SK-N-SH (cell line): Measurements from ENCODE around the gene BTBD3. TPM values are rescaled to one million over a fixed set of nuclear protein-coding genes. Genes with fewer than 3 reads are reported as not detected.
A peak's percentile ranks its signal among the peaks of the same experiment; 100 is the strongest.

ENCODE experiments used
- CTCF ChIA-PET: fragments of 300-600, 350-600 bp; formaldehyde crosslinking; extraction: SDS; loops from one replicate; lab custom pipeline; 2021; lab: Yijun Ruan, JAX
- POLR2A ChIA-PET: fragments of 350-600 bp; sonication (Branson Sonifier 250); formaldehyde crosslinking; extraction: SDS; loops from one replicate; lab custom pipeline; 2020; ENCODE audit warnings: antibody characterized with exemption, inconsistent platforms; lab: Yijun Ruan, JAX
- DNase-seq: peaks from one replicate; pipeline ENCODE4 v3.0.0; 2012
- H2AFZ ChIP-seq: fragments of 200-600 bp; sonication (generic); 2 replicates; pipeline ENCODE4 v1.8.1; 2016; ENCODE audit warnings: antibody characterized with exemption, mild to moderate bottlenecking, low read depth
- H3F3A ChIP-seq: fragments of 200-600 bp; sonication (generic); replicated peaks from 2 replicates; pipeline ENCODE3; 2016; ENCODE audit warnings: antibody characterized with exemption, mild to moderate bottlenecking; ENCODE audit not compliant: insufficient read depth
- H3K27ac ChIP-seq, 2 experiments: fragments of 200-500 bp in 1 of 2; fragments of 200-600 bp in 1 of 2; sonication (Bioruptor generic) in 1 of 2; sonication (generic), shearing (Covaris generic) in 1 of 2; 2 replicates each; pipeline versions ENCODE4 v1.5.1 to v1.6.1; 2014 to 2016; ENCODE audit warnings: low read depth in 2 of 2, inconsistent platforms in 1 of 2, low read length in 1 of 2, mild to moderate bottlenecking in 1 of 2, mixed read lengths in 1 of 2
- H3K27me3 ChIP-seq: fragments of 200-600 bp; sonication (generic), shearing (Covaris generic); 2 replicates; pipeline ENCODE4 v1.6.1; 2016; ENCODE audit warnings: mixed run types; ENCODE audit not compliant: insufficient read depth
- H3K36me3 ChIP-seq, 2 experiments: fragments of 200-500 bp in 1 of 2; fragments of 200-600 bp in 1 of 2; sonication (Bioruptor generic) in 1 of 2; sonication (generic) in 1 of 2; replicated peaks in 1 of 2; 2 replicates each; pipeline versions ENCODE3 to v1.5.1; 2014 to 2016; ENCODE audit warnings: low read length in 1 of 2, mild to moderate bottlenecking in 1 of 2; ENCODE audit not compliant: insufficient read depth in 2 of 2, control insufficient read depth in 1 of 2
- H3K4me1 ChIP-seq, 2 experiments: fragments of 200-500 bp in 1 of 2; fragments of 200-600 bp in 1 of 2; sonication (Bioruptor generic) in 1 of 2; sonication (generic), shearing (Covaris generic) in 1 of 2; 2 replicates each; pipeline versions ENCODE4 v1.5.1 to v1.6.1; 2014 to 2016; ENCODE audit warnings: low read depth in 1 of 2, low read length in 1 of 2, mixed run types in 1 of 2; ENCODE audit not compliant: insufficient read depth in 2 of 2, control insufficient read depth in 1 of 2
- H3K4me2 ChIP-seq: fragments of 200-600 bp; sonication (generic), shearing (Covaris generic); 2 replicates; pipeline ENCODE4 v1.6.1; 2017; ENCODE audit warnings: mixed run types
- H3K4me3 ChIP-seq, 2 experiments: fragments of 200-500 bp in 1 of 2; fragments of 200-600 bp in 1 of 2; sonication (Bioruptor generic) in 1 of 2; sonication (generic), shearing (Covaris generic) in 1 of 2; 2 replicates each; pipeline versions ENCODE4 v1.5.1 to v1.8.1; 2014 to 2016; ENCODE audit warnings: low read depth in 2 of 2, inconsistent platforms in 1 of 2, low read length in 1 of 2, mild to moderate bottlenecking in 1 of 2, mixed read lengths in 1 of 2, moderate library complexity in 1 of 2
- H3K79me2 ChIP-seq: fragments of 200-600 bp; sonication (generic); 2 replicates; pipeline ENCODE4 v1.8.1; 2017; ENCODE audit warnings: mild to moderate bottlenecking; ENCODE audit not compliant: insufficient read depth
- H3K9ac ChIP-seq: fragments of 200-600 bp; sonication (generic); 2 replicates; pipeline ENCODE4 v1.6.1; 2017; ENCODE audit warnings: mixed run types
- H3K9me2 ChIP-seq: fragments of 200-600 bp; sonication (generic); 2 replicates; pipeline ENCODE4 v1.6.1; 2017; ENCODE audit warnings: mixed run types
- H3K9me3 ChIP-seq: fragments of 200-600 bp; sonication (generic); 2 replicates; pipeline ENCODE4 v1.6.1; 2017; ENCODE audit warnings: mixed run types, mild to moderate bottlenecking, moderate library complexity
- H4K20me1 ChIP-seq: fragments of 200-600 bp; sonication (generic); 2 replicates; pipeline ENCODE4 v1.6.1; 2017; ENCODE audit warnings: mild to moderate bottlenecking, mixed run types; ENCODE audit not compliant: insufficient read depth
- GABPA ChIP-seq: IDR thresholded peaks from 2 replicates; pipeline ENCODE4 v1.4.0; 2012; ENCODE audit warnings: low read depth, mild to moderate bottlenecking
- RAD21 ChIP-seq: IDR thresholded peaks from 2 replicates; pipeline ENCODE4 v1.6.1; 2012; ENCODE audit warnings: mild to moderate bottlenecking, low read length
- RCOR1 ChIP-seq: fragments of 150-350 bp; IDR thresholded peaks from 2 replicates; pipeline ENCODE4 v1.6.1; 2017; ENCODE audit warnings: antibody characterized with exemption, low read length
- RXRA ChIP-seq: IDR thresholded peaks from 2 replicates; pipeline ENCODE4 v1.4.0; 2012; ENCODE audit warnings: low read depth, mild to moderate bottlenecking, borderline replicate concordance
- WGBS: methylation state at CpG from one replicate; pipeline ENCODE4 v1.1.6; 2017; ENCODE audit warnings: low lambda C conversion rate; 5-methylcytosine and 5-hydroxymethylcytosine counted together
- polyA plus RNA-seq, 3 experiments: library from polyadenylated mRNA; depleted of rRNA; stranded (reverse); fragments of >200 nt; gene quantifications; 2 replicates each; pipeline ENCODE4 v1.2.3, GENCODE V29; 2012
- TF ChIP-seq, protein P1 (sequence below): IDR thresholded peaks from 2 replicates; pipeline ENCODE4 v1.4.0; 2012; ENCODE audit warnings: low read depth
- TF ChIP-seq, protein P2 (sequence below): fragments of 150-350 bp; IDR thresholded peaks from 2 replicates; pipeline ENCODE4 v1.6.1; 2016; ENCODE audit warnings: mild to moderate bottlenecking, low read depth, low read length
- TF ChIP-seq, protein P3 (sequence below): fragments of 200-600 bp; sonication (generic); IDR thresholded peaks from 2 replicates; pipeline ENCODE4 v1.6.1; 2017; ENCODE audit warnings: antibody characterized with exemption, mild to moderate bottlenecking, moderate library complexity

The BTBD3 gene
- polyA plus RNA-seq, 1 of the 3 experiments (the other 2 are of a cell fraction), result 10.2 TPM

- Histone ChIP-seq H2AFZ (no peak overlapping the region), H3K9me2 (no peaks in the 10 kb centered on the region), H3K36me3 (no peaks in the 10 kb centered on the region), H4K20me1 (no peaks in the 10 kb centered on the region), H3F3A (no peaks in the 10 kb centered on the region), H3K4me3 (no peak overlapping the region), H3K4me2 (no peak overlapping the region), H3K9me3 (no peaks in the 10 kb centered on the region), H3K4me1 (peaks cover 0 to 9% of the 10 kb centered on the region in 2 experiments; a peak in 2 of 4 replicates), H3K9ac (no peak overlapping the region), H3K79me2 (no peaks in the 10 kb centered on the region), H3K27me3 (no peaks in the 10 kb centered on the region), H3K27ac (no peak overlapping the region)
- WGBS, result 52% methylated on average over 6 of the region's 6 CpGs
- no peak for TF ChIP-seq GABPA
- no peak for TF ChIP-seq RAD21
- TF ChIP-seq RXRA, result no peak
- TF ChIP-seq, protein P1, sequence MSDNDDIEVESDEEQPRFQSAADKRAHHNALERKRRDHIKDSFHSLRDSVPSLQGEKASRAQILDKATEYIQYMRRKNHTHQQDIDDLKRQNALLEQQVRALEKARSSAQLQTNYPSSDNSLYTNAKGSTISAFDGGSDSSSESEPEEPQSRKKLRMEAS, result no peak
- TF ChIP-seq RCOR1, result no peak
- TF ChIP-seq, protein P2, sequence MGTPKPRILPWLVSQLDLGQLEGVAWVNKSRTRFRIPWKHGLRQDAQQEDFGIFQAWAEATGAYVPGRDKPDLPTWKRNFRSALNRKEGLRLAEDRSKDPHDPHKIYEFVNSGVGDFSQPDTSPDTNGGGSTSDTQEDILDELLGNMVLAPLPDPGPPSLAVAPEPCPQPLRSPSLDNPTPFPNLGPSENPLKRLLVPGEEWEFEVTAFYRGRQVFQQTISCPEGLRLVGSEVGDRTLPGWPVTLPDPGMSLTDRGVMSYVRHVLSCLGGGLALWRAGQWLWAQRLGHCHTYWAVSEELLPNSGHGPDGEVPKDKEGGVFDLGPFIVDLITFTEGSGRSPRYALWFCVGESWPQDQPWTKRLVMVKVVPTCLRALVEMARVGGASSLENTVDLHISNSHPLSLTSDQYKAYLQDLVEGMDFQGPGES, result no peak
- POLR2A ChIA-PET, result no interaction called here
- DNase-seq, result no peak
- CTCF ChIA-PET, result interaction anchor here (0.6 kb wide), 1 partner anchor 24 kb away, joined by 3 read pairs; no protein-coding TSS in a partner anchor
These were observed 18.5 kb downstream of the BTBD3 start for GRCh38 chr20:11936157-11936556.

DNA sequence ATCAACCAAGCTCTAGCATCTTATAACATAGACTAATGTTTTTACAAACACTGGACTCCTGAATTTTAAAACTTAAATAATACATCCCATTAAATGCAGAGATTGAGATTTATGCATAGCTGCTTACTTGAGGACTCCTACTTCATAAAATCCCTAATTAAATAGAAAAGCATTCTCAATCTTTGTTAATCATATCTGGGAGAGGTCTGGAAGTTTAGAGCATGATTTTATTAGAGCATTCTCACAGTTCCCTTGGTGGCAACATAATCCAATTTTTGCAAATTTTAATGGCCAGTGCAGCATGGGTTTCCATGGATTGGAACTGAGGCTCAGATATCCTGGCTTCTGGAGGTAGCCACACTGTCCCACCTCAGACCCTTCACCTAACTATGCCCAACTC lies 19.5 kb downstream of the BTBD3 start:
- CTCF ChIA-PET, result interaction anchor here (0.7 kb wide), 1 partner anchor 14 kb away, joined by 3 read pairs; no protein-coding TSS in a partner anchor
- Histone ChIP-seq H3K9me3 (no peaks in the 10 kb centered on the region), H3K9ac (no peak overlapping the region), H3K4me2 (no peak overlapping the region), H3K36me3 (no peaks in the 10 kb centered on the region), H3K79me2 (no peaks in the 10 kb centered on the region), H3K4me1 (peaks cover 0 to 9% of the 10 kb centered on the region in 2 experiments; a peak in 2 of 4 replicates), H3F3A (no peaks in the 10 kb centered on the region), H4K20me1 (no peaks in the 10 kb centered on the region), H3K9me2 (no peaks in the 10 kb centered on the region), H2AFZ (no peak overlapping the region), H3K27ac (no peak overlapping the region), H3K27me3 (no peaks in the 10 kb centered on the region), H3K4me3 (no peak overlapping the region)
- POLR2A ChIA-PET, result no interaction called here
- TF ChIP-seq RCOR1, result peak; percentile 77
- TF ChIP-seq, protein P3, sequence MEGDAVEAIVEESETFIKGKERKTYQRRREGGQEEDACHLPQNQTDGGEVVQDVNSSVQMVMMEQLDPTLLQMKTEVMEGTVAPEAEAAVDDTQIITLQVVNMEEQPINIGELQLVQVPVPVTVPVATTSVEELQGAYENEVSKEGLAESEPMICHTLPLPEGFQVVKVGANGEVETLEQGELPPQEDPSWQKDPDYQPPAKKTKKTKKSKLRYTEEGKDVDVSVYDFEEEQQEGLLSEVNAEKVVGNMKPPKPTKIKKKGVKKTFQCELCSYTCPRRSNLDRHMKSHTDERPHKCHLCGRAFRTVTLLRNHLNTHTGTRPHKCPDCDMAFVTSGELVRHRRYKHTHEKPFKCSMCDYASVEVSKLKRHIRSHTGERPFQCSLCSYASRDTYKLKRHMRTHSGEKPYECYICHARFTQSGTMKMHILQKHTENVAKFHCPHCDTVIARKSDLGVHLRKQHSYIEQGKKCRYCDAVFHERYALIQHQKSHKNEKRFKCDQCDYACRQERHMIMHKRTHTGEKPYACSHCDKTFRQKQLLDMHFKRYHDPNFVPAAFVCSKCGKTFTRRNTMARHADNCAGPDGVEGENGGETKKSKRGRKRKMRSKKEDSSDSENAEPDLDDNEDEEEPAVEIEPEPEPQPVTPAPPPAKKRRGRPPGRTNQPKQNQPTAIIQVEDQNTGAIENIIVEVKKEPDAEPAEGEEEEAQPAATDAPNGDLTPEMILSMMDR, result no peak
- no peak for DNase-seq
